NCI-H2171 treated with DMSO at 0.1 percent for 48 hours (cell line): ENCODE results near the gene MLPH.

Experiments used
- DNase-seq: peaks from one replicate; lab custom pipeline; 2025; lab: John Stamatoyannopoulos, UW

The MLPH gene

DNA sequence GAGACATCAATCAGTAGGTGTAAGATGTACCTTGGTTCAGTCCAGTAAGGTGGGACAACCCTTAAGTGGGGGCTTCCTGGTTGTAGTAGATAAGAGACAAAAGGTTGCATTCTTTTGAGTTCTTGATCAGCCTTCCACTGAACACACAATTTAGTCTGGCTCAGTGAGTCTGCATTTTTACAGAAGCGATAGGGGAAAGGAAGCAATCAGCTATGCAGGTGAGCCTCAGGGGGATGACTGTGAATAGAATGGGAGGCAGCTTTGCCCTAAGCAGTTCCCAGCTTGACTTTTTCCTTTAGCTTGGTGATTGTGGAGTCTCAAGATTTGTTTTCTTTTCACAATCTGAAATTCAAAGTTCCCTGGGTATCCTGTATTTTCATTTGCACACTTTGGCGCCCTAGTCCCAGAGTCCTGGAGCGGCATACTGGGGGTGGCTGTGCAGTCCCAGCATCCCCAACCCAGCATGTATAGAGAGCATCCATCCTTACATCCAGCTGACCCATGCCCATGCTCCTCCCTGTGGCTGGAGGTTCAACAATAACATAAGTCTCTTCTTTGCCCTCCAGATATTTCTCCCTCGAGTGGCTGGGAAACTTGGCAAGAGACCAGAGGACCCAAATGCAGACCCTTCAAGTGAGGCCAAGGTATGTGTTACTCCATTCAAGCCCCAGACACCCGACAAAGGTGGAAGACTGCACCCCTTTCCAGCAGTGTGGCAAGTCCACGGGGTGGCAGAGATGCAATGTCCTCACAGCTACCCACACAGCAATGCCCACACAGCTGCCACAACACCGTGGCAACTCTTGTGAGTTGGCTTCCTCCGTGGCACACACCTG lies 59.2 kb downstream of the MLPH start:
- no peak for DNase-seq

DNA sequence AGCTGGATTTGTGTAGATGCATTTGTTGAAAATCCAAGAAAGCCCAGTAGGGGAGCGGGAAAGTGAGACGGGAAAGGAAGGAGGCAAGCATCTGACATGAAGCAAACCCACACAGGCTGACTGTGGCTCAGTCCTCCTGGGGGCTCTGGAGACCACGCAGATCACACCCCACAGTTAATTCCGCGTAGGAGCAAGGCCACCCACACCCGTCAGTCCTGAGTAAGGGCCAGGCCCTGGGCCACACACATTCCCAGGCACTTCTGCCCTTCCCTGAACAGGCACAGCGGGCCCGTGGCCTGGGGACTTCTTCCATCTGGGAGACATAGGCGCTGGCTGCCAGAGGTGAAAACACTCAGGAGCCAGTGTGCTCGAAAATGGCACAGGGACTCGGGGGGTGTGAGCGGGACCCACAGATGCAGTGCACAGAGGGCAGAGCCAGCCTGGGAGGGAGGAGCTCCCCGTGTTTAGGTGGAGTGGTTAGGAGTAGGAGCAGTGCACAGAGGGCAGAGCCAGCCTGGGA lies 59.9 kb downstream of the MLPH start:
- DNase-seq: no peak

DNA sequence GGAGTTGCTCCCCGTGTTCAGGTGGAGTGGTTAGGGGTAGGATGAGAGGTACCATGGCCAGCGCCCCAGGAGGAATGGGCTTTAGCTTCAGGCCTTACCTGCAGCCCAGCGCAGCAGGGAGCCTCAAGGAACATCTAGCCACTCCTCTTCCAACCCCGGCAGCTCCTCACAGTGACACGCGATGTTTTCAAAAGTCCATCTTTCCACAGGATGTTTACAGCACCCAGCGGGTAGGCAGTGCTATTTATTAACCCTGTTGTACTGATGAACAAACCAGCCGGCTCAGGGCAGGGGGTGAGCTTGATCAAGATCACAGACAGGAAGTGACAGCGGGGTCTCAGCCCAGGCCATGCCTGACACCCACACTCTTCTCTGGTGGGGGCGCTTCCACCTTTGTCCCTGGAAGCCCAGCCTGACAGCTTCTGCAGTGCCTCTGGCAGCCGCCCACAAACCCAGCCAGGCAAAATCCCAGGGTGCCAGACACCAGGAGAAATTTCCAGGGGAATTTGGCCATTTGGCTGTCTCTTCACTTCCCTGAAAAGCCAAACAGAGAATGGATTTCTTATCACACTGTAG lies 60.9 kb downstream of the MLPH start:
- peak; percentile 1 for DNase-seq

DNA sequence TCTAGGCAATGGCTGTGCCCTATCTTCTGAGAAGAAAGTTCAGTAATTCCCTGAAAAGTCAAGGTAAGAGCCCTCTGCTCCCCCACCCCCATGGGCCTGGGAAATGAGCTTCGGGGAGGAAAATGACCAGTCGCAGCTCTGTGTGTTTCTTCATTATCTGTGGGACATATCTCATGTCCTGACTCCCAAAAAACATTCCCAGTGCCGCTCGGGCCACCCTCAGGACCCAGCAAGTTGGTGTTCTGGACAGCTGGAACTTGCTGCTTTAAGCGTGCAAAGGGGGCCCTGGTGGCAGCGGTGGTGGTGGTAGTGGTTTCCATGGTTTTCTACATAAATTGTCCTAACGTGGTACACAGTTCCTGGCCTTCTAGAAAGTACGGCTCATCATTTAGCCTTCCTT lies 62.2 kb downstream of the MLPH start:
- no peak for DNase-seq

DNA sequence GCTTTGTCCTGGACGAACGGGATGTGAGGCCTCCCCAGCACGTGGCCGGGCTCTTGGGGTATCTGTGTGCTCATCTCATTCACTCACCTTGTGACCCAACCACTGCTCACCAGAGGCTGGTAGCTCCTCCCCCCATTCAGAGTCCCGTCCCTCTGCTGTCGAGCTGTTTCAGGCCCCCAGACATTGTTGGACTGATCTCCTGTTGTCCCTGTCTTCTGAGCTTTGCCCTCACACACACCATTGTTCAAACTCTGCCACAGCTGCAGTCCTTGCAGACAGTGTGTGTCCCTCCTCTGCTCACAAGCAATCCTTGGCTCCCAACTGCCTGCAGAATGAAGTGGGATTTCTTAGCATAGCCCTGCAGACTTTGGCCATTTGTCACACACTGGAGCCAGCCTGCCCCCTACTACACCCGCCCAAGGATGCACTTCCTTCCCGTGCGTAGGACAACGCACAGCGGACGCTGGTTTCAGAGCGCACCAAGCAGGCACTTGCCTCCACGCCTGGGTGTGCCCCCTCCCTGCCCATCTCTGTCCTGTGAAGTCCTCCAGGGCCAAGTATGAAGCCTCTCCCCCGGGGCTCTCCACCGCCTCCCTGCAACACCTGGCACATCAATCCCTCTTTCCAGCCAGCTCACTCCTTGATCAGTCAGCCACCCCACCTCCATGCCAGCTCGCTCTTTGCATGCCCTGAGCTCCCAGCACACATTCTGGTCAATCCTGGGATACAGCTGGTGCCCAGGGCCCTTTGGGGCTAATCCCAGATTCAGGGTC lies 62.8 kb downstream of the MLPH start:
- no peak for DNase-seq

DNA sequence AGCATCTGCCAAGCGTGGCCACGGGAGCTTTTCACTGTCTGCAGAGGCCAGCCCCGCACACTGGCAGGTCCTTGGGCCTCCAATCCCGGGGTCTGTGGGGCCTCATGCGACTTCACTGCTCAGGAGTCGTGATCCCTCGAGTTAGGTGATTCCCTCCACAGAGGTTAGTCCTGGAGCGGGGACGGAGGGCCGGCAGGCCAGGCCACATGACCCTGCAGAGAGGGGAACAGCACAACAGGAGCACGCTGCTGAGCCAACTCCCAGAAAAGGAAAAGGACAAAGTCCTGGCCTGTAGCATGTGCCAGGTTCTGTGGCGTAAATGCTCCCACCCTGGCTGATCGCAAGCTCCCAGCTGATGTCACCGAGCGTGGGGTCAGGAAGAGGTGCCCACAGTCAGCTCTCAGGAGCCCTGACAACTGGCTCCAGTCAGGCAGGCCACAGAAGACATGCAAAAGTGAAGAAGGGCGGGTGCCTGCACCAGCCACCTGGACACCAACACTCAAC lies 64.1 kb downstream of the MLPH start:
- DNase-seq: no peak

DNA sequence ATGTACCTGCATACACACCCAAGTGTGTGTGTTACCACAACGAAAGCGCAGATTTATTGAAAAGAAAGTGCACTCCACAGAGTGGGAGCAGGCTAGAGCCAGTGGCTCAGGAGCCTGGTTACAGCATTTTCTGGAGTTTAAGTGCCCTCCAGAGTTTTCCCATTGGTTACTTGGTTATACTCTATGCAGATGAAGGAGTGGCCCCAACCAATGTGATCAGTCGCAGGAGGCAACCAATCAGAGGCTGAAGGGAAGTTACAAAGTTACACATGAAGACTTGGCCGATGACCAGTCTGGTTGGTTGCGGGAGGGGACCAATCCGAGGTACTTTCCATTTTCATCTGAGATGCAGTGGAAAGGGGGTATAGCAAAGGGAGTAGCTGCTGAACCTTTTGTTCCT lies 65.9 kb downstream of the MLPH start:
- no peak for DNase-seq

DNA sequence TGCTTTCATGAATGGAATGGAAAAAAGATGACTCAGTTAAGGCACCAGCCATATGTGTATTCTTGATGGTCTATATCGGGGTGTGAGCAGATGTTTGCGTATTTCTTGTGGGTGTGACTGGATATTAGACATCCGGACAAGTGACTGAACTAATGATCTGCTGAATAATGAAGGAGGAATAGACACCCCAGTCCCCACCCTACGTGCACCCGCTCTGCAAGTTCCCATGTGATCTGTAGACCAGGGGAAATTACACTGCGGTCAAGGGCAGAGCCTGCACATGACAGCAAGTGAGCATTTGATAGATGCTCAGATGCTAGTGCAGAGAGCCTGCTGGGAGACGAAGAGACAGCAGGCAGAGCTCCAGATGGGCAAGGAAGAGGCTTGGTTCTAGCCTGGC lies 66.9 kb downstream of the MLPH start:
- DNase-seq: no peak

DNA sequence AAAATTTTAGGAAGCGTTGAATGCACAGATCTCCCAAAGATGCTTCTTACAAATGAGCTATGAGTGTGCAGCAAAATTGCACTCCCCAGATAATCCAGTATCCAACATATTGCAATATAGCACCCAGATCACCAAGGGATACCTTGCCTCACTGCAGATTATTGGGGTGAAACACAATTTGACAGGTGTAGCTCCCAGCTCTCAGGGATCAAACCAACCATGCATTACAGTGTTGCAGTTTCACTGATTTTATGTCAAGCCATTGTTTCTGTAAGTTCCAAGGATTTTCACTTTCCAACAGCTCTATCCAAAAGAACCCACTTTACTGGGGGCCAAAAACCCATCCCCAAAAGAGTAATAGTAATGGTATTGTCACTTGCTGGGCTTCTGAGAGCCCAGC lies 68.5 kb downstream of the MLPH start:
- no peak for DNase-seq

DNA sequence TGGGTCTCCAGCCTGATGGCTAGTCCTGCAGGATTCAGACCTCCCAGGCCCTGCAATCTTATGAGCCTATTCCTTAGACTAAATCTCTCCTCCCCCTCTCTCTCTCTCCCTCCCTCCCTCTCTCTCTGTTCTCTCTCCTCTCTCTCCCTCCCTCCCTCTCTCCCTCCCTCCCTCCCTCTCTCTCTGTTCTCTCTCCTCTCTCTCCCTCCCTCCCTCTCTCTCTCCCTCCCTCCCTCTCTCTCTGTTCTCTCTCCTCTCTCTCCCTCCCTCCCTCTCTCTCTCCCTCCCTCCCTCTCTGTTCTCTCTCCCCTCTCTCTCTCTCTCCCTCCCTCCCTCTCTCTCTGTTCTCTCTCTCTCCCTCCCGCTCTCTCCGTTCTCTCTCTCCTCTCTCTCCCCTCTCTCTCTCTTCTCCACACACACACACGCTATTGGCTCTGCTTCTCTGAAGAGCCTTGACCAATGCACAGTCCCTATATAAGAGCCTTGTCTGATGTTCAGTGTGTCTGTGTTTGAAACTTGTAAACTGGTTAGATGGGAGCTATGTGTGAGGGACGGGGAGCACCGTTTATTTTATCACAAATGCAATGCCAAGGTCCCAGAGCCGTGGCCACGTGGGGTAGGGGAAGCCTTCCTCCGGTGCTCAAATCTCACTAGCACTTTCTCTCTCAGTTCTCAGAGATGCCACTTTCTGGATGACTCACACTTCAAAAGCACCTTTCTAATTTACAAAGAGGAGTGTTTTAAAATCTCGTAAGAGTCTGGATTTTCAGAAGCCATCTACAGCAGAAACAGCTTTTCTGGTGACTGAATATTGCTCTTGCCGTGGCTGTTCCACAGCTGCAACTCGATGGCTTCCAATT lies 70.0 kb downstream of the MLPH start:
- DNase-seq: no peak

DNA sequence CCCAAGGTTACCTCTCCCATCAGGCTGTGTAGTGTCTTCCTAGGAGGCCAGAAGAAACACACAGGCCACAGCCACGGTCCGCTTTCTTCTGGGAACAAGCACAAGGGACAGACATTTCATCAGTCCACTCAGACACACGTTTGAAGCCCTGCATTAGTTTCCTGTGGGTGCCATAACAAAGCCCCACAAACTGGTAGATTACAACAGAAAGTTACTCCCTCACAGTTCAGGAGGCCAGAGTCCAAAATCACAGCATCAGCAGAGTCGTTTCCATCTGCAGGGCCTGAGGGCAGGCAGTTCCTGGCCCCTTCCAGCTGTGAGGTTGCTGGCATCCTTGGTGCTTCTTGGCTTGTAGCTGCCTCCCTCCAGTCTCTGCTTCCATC lies 70.6 kb downstream of the MLPH start:
- DNase-seq: no peak

DNA sequence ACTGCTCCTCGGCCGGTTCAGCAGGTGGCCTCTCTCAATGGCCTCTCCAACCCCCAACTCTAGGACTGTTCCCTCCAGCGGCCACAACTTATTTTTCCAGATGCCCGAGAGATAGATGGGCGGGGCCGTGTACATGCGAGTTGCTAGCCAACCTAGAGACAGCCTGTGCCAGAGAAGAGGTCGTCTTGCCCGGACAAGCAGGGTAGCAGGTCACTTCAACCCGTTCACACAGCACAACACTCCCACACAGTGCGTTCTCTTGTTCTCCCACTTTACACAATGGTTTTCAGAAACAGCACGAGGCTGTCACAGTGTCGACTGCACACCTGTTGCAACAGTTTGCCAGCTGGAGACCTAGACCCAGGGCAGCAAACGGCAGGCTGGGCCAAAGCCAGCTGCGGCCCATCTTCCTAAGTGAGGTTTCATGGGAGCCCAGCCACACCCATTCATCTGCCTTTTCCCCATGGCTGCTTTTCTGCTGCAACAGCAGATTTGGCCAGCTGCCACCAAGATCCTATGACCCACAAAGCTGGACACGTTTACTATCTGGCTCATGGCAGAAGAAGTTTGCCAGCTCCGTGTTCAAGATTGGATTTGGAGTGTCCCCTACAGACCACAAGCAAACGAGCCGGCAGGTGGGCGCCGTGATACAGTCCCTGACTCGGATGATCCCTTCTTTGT lies 72.0 kb downstream of the MLPH start:
- DNase-seq: peak; percentile 74

DNA sequence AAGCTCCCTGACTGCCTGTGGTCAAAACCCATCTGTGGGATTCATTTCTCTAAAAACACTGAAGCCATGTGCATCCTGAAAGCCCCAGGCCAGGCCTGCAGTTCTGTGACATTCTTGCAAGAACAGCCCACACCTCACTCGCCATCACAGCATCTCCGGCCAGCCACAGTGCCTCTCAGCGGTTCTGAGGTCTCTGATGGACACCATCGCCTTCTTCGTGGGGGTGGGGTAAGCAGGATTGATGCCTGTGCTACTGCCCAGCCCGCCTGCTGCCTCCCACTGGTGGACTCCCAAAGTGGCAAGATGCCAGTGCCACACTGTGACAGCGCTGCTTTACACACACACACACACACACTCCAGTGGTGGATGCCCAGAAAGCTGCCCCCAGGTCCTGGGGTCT lies 74.2 kb downstream of the MLPH start:
- no peak for DNase-seq

DNA sequence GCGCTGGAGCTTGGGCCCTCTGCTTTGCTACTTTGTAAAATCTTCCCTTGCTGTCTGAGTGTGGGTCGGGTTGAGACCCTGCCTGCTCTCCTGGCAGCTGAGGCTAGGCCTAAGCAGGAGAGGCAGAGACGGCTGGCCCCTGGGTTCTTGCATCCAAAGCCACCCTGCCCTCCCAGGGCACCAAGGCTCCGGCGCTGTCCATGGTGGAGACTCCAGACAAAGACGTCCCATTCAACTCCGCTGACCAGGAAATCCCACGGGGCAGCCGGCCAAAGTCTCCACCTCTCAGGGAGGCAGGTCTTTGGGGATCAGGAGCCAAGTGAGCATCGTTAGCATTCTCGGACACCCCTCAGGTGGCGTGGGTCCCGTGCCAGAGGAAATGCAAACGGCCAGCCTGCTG lies 76.8 kb downstream of the MLPH start:
- DNase-seq: no peak

DNA sequence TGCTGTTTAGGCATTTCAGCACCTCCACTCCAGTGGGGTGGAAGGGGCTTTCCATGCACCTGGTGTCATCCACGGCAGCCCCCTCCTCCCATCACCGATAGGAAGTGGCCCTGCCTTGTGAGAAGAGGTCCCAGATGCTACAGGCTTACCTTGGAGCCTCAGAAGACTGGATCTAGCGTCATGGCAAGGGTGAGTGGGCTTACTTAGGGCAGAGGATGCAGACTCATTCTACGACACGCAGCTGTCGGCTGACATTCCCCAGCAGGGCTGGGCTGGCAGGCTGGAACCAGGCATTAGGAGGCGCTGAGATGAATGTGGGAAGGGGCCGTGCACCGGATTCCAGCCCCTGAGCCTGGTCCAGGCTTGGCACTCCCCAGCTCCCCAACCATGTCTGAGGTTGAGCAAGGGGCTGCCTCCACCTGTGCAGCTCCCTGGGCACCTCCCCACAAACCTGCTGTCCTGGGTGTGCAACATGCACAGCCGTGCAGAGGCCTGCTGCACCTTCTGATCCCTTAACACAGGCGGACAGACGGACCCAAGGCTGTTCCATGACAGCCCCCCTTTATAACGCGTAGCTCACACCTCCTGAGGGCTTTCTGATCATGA lies 77.6 kb downstream of the MLPH start:
- no peak for DNase-seq

DNA sequence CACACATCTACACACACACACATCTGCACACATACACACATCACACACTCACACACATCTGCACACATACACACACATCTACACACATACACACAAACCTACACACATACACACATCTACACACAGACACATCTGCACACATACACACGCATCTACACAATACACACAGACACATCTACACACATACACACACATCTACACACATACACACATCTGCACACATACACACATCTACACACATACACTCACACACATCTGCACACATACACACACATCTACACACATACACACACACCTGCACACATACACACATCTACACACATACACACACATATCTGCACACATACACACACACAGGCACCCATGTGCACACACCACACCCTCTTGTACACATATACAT lies 78.9 kb downstream of the MLPH start:
- DNase-seq: no peak

DNA sequence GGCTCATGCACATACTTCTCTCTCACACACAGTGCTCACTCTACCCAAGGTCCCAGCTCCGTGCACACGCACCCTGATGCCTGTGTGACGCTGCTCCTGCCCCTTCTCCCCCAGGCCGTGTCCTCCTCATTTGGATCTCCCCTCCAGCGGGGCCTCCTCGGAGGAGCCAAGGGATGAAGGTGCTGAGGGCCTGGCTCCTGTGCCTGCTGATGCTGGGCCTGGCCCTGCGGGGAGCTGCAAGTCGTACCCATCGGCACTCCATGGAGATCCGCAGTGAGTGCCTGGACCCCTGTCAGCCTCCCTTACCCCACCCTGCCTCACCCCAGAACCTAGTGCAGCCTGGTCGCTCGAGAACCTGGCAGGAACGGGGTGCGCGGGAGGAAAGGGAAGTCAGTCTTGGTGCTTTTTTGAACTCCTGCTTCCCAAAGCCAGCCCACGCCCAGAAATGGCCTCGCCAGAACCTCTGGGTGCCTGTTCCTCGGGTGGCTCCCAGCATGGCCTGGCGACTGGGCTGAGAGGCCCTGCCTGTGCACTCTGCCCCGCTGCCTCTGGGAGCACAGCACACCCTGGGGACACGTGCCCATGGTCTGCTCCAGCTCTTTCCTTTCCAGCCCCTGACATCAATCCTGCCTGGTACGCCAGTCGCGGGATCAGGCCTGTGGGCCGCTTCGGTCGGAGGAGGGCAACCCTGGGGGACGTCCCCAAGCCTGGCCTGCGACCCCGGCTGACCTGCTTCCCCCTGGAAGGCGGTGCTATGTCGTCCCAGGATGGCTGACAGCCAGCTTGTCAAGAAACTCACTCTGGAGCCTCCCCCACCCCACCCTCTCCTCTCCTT lies 79.6 kb downstream of the MLPH start, which contains the start of gene PRLH:
Gene PRLH, plus strand, starts transcription at position 174 of the 835 bp plus-strand sequence. Its CDS starts 0 bp downstream, at position 174.
- no peak for DNase-seq

DNA sequence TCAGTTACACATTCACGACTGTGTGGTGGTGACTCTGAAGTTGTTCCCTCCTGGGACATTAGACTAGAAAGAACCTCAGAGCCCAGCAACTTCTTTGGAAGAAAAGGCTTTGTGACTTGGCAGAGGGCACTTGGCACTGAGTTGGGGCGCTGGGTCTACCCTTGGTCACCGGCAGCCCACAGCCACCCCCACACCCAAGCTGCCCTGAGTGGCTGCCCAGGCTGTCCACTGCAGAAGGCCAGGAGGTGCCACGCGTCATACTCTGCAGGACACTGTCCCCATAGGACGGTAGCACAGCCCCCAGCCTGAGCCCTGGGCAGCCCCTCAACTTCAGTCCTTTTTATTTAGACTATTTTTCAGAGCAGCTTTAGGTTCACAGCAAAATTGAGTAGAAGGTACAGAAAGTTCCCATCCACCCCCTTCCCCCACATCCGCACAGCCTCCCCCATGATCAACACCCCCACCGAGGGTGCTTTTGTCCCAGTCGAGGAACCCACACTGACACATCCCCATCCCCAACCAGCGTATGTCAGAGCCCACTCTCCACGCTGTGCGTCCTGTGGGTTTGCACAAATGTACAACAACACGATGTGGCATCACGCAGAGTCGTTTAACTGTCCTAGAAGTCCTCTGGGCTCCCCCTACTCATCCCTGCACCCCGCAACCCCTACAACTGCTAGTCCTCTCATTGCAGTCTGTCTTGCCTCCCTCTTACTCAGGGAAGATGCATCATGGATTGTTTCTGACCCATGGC lies 80.4 kb downstream of the MLPH start:
- DNase-seq: no peak

DNA sequence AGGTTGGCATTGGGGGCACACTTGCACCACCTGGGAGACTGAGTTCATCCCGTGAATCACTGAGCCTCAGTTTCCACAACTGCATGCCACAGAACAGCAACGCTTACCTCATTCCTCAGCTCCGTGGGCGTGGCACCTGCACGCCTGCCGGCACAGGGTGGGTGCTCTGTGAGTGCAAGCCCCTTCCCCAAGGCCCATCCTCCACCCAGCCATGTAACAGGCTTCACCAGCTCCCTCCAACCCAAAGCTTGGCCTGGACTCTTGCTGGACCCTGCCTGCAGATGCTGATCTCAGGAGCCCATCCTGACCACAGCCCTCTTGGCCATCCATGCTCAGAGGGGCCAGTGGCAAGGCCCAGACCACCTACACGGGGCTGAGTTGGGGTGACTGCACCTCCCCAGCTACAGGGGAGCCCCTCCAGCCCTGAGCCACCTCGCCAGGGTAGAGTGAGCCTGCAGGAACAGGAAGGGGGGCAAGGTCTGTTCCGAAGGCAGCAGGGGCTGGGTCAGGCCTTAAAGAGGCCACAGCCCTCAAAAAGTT lies 81.1 kb downstream of the MLPH start:
- DNase-seq: no peak
